GM18508 (cell line): ENCODE results near the gene SPATA31C1.
"Not testable (repeated sequence)": the region's sequence is repeated elsewhere in the genome, so short reads cannot be mapped to it uniquely, and the experiment has no call there.

Source experiments
- ATAC-seq: cut with Tn5 transposase; IDR thresholded peaks from one replicate; pipeline ENCODE4 v1.9.1; 2021; ENCODE audit warnings: moderate number of reproducible peaks; ENCODE audit not compliant: insufficient read depth, unreplicated experiment

SPATA31C1 gene

DNA sequence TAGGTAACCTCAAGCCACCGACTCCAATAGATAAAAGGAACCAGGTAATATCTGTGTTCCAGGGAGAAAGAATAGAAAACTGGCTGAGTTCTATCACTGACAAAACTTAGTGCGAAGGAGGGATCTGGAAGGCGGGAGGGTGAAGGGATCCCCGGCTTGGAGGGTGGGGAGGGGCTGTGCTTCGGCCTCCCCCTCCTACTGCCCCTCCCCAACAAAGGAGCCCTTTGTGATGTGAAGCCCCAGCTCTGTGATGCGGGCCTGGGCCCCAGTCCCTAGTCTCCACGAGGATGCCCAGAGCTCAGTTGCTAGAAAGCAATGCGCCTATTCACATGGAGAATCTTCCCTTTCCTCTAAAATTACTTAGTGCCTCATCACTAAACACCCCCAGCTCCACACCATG lies at the start of gene SPATA31C1:
TSS of gene SPATA31C1 (plus strand) at position 301 of the 400 bp plus-strand sequence.
- not testable (repeated sequence) for ATAC-seq

- no peak for ATAC-seq
Measured at GRCh38 chr9:87868175-87868574, 49.6 kb upstream of the SPATA31C1 start.

DNA sequence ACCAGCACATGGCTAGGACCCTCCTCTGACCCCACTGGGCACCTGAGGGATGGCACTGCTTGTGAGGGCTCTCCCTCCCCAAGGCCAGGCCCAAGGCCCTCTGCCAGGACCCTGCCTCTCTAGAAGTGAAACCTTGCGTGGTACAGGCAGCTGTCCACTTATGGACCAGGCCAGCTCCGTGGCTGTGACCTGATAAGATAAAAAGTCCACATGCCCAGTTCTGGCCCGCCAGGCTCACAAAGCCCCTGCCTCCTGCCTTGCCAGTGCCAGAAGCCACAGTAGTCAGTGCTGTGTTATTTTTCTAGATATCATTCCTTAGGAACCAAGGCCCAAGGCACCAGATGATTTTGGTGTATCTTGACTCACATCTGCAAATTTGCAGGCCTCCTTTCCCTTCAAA lies 49.1 kb upstream of the SPATA31C1 start:
- ATAC-seq: no peak

- no peak for ATAC-seq
Measured at GRCh38 chr9:87869082-87869481, 48.7 kb upstream of the SPATA31C1 start.

- no peak for ATAC-seq
Measured at GRCh38 chr9:87871425-87872078, 46.2 kb upstream of the SPATA31C1 start.

DNA sequence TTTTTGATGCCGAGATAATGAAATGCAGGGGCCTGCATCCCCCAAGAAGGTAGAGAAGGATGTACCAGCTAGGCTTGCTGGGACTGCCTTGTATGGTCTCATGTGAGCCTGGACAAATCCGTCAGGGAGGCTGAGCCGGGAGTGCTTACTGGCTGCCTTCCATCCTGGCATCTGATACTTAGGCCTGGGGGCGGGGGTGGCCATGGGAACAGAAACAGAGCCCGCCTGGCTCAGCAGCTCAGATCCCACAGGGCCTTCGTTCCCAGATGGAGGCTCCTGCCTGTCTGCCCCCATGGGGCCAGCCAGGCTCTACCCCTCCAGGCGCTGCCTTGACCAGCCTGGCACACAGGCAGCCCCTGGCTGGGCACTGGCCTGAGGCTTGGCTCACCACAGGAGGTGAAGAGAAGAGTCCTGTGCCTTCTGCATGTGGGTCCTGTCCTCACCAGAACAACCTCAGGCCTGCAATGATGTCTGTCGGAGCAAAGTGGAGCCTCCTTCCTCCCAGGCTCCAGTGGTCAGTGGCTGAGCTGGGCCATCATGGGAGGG lies 45.6 kb upstream of the SPATA31C1 start:
- ATAC-seq: no peak

GRCh38 chr9:87873607-87874303 lies 44.0 kb upstream of the SPATA31C1 start:
- ATAC-seq: no peak

DNA sequence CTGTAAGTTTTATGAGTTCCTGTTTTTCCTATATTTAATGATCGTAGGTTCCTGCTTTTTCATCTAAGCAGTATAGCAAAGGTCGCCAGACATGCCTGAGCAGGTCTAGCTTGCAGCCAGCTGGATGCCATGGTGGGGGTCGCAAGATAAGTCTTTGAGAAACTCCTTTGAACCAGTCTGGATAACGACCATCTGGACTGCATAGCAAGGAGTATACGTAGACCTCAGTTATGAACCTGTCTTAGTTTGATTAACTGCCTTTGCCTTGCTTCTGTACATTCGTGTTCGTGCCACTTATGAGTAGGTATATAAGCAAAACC lies 43.5 kb upstream of the SPATA31C1 start:
- no peak for ATAC-seq

DNA sequence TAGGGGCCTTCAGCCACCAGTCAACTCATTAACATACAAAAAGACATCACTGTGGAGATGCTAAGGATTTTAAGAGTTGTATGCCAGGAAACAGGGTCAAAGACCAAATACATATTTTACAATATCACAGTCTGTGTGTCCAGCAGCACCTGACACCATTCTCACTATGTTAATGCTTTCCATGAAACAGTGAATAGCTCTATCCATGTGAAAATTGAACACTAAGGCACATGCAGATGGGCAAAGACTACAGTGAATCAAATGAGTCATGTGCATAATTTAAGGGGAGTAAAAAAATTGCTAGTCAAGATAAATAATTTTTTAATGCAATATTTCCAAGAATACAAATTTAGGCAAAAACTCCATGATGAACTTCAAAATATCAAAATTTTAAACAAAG lies 42.7 kb upstream of the SPATA31C1 start:
- no peak for ATAC-seq

- ATAC-seq: no peak
Measured at GRCh38 chr9:87875831-87876545, 41.8 kb upstream of the SPATA31C1 start.

GRCh38 chr9:87876708-87877107 lies 41.1 kb upstream of the SPATA31C1 start:
- no peak for ATAC-seq

DNA sequence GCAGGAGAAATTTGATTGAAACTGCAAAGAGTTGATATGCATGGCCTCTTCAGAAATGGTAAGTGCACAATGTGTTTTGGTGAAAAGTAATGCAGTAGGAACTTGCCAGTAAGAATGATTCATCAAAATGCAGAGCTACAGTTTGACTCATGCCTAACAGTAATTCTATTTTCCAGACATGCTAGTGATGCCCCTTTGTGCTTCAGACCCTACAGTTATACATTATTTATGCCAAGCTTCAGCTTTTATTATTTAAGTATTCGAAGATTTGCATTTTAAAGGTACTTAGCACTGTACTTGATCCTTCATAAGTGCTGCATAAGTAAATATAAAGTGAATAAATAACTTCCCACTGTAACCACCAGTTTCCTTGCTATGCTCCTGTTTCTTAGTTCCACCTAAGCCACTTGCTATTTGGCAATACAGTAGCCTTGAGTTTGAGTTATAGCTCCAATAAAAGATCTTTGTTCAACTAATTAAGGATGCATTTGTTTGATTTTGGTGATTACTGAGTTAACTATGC lies 38.7 kb upstream of the SPATA31C1 start:
- no peak for ATAC-seq

- ATAC-seq: no peak
Measured at GRCh38 chr9:87880116-87880515, 37.6 kb upstream of the SPATA31C1 start.

DNA sequence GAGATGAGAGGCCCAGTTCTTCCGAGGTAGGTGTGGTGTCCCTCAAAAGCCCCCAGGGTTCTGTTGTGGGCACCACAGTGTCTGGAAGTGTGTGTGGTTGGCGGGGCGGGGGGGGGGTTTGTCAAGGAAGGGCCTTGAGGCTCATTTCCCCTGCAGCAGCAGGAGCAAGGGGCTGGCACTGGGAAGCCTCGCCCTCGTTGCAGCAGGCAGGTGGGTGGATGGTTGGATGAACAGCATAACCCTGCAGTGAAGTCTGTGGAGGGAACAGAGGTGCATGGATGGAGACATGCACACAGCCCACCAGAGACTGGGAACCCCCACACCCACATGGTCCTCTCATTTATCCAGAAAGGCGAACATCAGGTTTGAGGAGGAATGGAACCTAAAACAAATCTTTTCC lies 37.1 kb upstream of the SPATA31C1 start:
- ATAC-seq: no peak

- no peak for ATAC-seq
Measured at GRCh38 chr9:87882627-87883026, 35.1 kb upstream of the SPATA31C1 start, which contains the start of gene SPATA31E1. TSS of gene SPATA31E1 (plus strand) at chr9:87882877. CDS start at chr9:87882892, 15 bp downstream.

DNA sequence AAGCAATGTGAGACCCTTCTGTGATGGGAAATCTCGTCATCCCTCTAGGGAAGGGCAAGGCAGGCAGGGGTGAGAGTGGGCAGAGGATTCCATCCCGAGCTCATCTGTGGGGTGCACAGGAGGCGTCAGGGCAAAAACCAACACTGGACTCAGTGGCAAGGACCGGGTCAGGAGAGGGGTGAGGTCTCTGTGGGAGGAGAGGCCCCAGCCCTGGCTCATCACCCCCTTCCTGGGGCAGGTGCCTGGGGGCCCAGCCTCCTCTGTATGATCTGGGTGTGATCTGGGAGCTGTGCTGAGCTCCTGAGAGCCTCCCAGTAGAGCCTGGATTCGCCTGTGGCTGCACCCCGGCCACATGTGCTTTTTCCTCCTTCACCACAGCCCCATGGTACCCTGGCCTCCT lies 34.5 kb upstream of the SPATA31C1 start:
- no peak for ATAC-seq

DNA sequence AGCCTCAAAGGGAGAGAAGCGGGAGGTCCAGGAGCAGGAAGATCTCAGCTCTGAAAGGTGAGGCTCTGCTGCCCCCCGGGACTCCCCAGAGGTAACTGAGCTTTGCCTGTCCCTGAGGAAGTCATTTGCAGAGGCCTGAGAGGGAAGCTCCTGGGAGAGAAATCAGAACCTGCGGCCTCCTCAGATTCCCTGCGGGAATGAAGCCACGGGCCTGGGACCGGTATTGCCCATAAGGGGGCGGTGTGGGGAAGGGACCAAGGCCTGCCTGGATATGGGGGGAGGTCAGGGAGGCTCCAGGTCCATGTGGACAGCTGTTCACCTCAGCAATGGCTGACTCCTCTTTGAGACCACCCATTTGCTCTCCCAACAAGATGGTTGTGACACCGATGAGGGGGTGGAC lies 33.8 kb upstream of the SPATA31C1 start:
- no peak for ATAC-seq

DNA sequence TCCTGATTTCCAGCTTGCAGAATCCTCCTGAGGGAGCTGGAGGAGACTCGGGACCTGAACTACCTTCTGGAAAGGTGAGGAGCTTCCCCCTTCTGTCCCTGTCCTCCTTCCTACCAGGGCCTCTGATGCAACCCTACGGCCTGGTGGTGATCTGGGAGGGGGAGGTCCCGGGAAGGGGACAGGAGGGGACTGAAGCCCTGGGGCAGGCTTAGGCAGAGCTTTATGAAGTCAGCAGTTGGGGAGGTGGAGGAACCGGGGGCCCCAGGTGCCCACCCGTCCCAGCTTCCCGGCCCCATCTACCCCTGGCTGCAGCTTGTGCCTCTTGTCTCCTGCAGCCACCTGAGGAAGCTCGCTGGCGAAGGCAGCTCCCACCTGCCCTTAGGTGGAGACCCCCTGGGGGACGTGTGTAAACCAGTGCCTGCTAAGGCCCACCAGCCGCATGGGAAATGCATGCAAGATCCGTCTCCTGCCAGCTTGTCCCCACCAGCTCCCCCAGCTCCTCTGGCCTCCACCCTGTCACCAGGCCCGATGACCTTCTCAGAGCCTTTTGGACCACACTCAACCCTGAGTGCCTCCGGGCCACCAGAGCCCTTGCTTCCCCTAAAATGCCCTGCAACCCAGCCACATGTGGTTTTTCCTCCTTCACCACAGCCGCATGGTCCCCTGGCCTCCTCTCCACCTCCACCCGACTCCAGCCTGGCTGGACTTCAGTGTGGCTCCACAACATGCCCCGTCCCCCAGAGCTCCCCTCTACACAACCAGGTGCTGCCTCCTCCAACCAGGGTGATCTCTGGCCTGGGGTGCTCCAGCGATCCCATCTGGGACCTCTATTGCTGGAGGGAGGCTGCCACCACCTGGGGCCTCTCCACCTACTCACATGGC lies 32.9 kb upstream of the SPATA31C1 start:
- ATAC-seq: no peak

DNA sequence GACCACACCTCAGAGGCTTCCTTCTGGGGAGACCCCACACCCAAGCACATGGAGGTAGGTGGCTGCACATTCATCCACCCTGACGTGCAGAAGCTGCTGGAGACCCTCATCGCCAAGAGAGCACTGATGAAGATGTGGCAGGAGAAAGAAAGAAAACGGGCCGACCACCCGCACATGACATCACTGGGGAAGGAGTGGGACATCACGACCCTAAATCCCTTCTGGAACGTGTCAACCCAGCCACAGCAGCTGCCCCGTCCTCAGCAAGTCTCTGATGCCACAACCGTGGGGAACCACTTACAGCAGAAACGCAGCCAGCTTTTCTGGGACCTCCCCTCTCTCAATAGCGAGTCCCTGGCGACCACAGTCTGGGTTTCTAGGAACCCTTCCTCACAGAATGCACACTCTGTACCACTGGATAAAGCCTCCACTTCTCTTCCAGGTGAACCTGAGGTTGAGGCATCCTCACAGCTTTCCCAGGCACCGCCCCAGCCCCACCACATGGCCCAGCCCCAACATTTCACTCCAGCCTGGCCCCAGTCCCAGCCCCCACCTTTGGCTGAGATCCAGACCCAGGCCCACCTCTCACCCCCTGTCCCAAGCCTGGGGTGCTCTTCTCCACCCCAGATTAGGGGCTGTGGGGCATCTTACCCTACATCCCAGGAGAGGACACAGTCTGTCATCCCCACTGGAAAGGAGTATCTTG lies 32.1 kb upstream of the SPATA31C1 start:
- no peak for ATAC-seq
